Measurements from ENCODE around the gene MYCN.

The MYCN gene

DNA sequence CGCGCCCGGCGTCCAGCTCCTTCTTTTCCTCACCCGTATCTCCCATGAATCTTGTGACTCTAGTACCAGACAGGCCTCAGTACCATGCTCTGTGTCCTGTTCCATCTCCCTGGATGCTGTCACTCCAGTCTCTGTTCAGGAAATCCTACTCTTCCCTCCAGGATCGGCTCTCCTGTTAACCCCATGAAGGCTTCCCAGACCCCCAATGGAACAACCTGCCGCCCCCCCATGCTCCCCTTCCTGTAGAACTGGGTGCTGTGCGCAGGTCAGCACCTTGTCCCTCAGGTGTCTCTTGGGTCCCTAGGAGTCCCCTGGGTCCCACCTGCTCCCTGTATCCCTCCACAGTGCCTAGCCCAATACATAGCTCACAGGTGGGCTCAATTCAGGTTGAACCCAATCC, 41.3 kb downstream of the MYCN start:
- TF ChIP-seq EP300 (IDR thresholded peaks at IDR 0.05; ENCODE audit: borderline replicate concordance), result no peak
- no peak for TF ChIP-seq TEAD4 (IDR thresholded peaks at IDR 0.05)
- TF ChIP-seq CREB1 (IDR thresholded peaks at IDR 0.05; ENCODE audit: low read depth), result no peak
- no peak for TF ChIP-seq NFIC (IDR thresholded peaks at IDR 0.05)
- TF ChIP-seq TCF12 (IDR thresholded peaks at IDR 0.05; ENCODE audit: low read depth), result no peak
- TF ChIP-seq FOXM1 (IDR thresholded peaks at IDR 0.05; ENCODE audit: borderline replicate concordance, low read depth), result no peak
- TF ChIP-seq, protein P1, sequence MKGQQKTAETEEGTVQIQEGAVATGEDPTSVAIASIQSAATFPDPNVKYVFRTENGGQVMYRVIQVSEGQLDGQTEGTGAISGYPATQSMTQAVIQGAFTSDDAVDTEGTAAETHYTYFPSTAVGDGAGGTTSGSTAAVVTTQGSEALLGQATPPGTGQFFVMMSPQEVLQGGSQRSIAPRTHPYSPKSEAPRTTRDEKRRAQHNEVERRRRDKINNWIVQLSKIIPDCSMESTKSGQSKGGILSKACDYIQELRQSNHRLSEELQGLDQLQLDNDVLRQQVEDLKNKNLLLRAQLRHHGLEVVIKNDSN (IDR thresholded peaks at IDR 0.05), result no peak
- no peak for TF ChIP-seq CEBPB (IDR thresholded peaks at IDR 0.05)

DNA sequence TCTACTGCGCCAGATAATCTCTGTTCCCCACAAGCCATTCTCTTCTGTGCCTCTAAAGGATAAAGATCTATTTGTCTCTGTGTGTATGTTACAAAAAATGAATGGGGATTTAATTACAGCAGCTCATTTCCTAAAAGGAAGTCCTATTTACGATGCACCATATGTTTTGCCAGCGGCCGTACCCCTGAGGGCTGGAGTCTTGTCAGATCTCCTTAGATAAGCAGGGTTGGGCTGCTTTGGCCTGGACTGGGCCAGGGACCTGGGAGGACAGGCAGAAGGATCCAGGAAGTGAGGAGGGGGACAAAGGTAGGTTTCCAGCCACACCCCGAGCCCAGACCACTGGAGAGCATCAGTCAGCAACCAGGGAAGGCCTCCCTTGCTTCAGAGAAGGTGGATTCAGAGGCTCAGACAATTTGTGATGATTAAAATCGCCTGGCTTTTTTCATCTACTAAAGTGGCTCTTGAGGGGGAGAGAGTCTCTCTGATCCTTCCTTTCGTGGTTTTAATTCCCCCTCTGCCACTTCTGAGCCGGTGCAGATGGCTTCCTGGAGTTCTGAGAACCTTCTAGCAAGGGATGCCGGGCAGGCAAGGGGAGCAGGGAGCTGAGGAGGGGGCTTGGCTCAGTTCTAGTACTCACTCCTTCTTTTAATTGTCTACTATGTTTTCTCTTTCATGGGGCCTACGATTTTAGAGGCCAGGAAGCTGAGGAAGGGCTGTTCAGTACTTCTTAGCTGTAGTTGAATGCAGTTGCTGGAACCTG, 42.1 kb downstream of the MYCN start:
- no peak for TF ChIP-seq CREB1 (IDR thresholded peaks at IDR 0.05; ENCODE audit: low read depth)
- TF ChIP-seq TEAD4 (IDR thresholded peaks at IDR 0.05), result no peak
- no peak for TF ChIP-seq RAD21 (IDR thresholded peaks at IDR 0.05; ENCODE audit: low read depth)
- TF ChIP-seq TAF1 (IDR thresholded peaks at IDR 0.05; ENCODE audit: low read depth), result no peak
- no peak for TF ChIP-seq EP300 (IDR thresholded peaks at IDR 0.05; ENCODE audit: borderline replicate concordance)
- TF ChIP-seq, protein P2, sequence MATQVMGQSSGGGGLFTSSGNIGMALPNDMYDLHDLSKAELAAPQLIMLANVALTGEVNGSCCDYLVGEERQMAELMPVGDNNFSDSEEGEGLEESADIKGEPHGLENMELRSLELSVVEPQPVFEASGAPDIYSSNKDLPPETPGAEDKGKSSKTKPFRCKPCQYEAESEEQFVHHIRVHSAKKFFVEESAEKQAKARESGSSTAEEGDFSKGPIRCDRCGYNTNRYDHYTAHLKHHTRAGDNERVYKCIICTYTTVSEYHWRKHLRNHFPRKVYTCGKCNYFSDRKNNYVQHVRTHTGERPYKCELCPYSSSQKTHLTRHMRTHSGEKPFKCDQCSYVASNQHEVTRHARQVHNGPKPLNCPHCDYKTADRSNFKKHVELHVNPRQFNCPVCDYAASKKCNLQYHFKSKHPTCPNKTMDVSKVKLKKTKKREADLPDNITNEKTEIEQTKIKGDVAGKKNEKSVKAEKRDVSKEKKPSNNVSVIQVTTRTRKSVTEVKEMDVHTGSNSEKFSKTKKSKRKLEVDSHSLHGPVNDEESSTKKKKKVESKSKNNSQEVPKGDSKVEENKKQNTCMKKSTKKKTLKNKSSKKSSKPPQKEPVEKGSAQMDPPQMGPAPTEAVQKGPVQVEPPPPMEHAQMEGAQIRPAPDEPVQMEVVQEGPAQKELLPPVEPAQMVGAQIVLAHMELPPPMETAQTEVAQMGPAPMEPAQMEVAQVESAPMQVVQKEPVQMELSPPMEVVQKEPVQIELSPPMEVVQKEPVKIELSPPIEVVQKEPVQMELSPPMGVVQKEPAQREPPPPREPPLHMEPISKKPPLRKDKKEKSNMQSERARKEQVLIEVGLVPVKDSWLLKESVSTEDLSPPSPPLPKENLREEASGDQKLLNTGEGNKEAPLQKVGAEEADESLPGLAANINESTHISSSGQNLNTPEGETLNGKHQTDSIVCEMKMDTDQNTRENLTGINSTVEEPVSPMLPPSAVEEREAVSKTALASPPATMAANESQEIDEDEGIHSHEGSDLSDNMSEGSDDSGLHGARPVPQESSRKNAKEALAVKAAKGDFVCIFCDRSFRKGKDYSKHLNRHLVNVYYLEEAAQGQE (IDR thresholded peaks at IDR 0.05; ENCODE audit: low read depth), result no peak
- TF ChIP-seq, protein P3, sequence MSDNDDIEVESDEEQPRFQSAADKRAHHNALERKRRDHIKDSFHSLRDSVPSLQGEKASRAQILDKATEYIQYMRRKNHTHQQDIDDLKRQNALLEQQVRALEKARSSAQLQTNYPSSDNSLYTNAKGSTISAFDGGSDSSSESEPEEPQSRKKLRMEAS (IDR thresholded peaks at IDR 0.05), result no peak
- no peak for TF ChIP-seq CEBPB (IDR thresholded peaks at IDR 0.05)
- no peak for TF ChIP-seq EGR1 (IDR thresholded peaks at IDR 0.05)
- TF ChIP-seq ZBTB7A (IDR thresholded peaks at IDR 0.05; ENCODE audit: low read depth), result no peak
- TF ChIP-seq, protein P1 (IDR thresholded peaks at IDR 0.05), result no peak
- no peak for TF ChIP-seq FOXM1 (IDR thresholded peaks at IDR 0.05; ENCODE audit: borderline replicate concordance, low read depth)
- no peak for TF ChIP-seq NFIC (IDR thresholded peaks at IDR 0.05)
- no peak for TF ChIP-seq TCF12 (IDR thresholded peaks at IDR 0.05; ENCODE audit: low read depth)
- TF ChIP-seq YY1 (IDR thresholded peaks at IDR 0.05; ENCODE audit: low read depth), result no peak

DNA sequence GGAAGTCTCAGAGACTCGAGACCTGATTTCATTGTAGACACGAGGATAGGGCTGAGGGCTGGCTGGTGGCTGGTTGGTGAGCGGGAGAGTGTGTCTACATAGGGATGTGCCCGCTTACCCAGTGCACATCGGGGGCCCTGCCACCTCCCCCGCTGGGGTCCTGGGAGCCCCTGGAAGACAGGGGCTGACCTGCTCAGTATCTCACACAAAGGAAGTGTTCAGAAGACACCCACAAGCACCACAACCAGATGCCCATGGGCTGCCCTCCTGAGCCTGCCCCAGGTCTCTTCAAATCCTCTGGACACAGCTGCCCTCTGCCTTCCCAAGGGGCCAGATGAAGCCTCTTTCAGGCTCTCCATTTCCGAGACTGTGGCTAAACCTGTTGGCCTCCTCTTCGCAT, 43.1 kb downstream of the MYCN start:
- TF ChIP-seq TAF1 (IDR thresholded peaks at IDR 0.05; ENCODE audit: low read depth) (no peak), CEBPB (IDR thresholded peaks at IDR 0.05) (no peak), YY1 (IDR thresholded peaks at IDR 0.05; ENCODE audit: low read depth) (no peak), FOXM1 (IDR thresholded peaks at IDR 0.05; ENCODE audit: borderline replicate concordance, low read depth) (no peak), RAD21 (IDR thresholded peaks at IDR 0.05; ENCODE audit: low read depth) (no peak), EGR1 (IDR thresholded peaks at IDR 0.05) (no peak), TEAD4 (IDR thresholded peaks at IDR 0.05) (no peak), CREB1 (IDR thresholded peaks at IDR 0.05; ENCODE audit: low read depth) (no peak), EP300 (IDR thresholded peaks at IDR 0.05; ENCODE audit: borderline replicate concordance) (no peak), ZBTB7A (IDR thresholded peaks at IDR 0.05; ENCODE audit: low read depth) (no peak), TCF12 (IDR thresholded peaks at IDR 0.05; ENCODE audit: low read depth) (no peak)
- TF ChIP-seq, protein P1 (IDR thresholded peaks at IDR 0.05), result no peak
- TF ChIP-seq, protein P3 (IDR thresholded peaks at IDR 0.05), result no peak

DNA sequence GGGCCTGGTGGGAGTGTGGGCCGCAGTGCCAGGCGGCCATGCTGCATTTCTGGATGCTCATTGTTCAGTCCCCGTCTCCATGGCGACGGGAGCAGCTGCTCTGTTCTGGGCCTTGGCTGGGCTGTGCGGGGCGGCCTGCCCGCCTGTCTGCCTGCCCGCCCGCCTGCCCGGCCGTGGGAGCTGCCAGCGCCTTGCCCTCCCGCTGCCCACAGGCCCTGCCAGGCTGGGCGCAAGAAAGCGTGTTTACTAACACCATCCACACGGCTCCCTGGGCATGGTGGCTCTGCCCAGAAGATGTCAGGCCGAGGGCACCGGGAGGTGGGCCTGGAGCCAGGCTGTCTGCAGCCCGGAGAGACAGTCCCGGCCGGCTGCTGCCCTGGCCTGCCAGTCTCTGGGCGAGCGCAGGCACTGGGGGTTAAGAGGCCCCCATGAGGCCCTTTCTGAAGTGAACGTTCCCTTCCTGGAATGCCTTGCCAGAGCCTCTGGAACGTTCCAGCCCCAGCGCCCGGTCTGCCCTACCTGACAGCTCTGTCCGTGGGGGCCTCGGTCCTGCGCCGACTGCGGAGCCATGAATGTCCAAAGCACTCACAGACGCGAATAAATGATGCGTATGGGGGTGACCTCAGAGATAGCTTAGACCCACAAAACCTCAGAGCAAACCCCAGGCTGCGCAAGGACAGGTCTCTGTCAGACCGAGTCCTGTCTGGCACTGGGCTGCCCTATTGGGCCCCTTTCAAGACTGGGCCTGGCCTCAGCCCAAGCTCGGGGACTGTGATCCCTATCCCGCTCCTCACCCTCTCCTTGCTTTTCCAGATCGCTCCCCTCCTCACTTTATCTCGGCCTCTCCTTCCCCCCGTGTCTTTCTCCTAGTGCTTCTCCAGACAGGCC, 44.3 kb downstream of the MYCN start:
- TF ChIP-seq TAF1 (IDR thresholded peaks at IDR 0.05; ENCODE audit: low read depth), result no peak
- TF ChIP-seq YY1 (IDR thresholded peaks at IDR 0.05; ENCODE audit: low read depth), result no peak
- TF ChIP-seq EP300 (IDR thresholded peaks at IDR 0.05; ENCODE audit: borderline replicate concordance), result no peak
- TF ChIP-seq, protein P3 (IDR thresholded peaks at IDR 0.05), result no peak
- TF ChIP-seq CREB1 (IDR thresholded peaks at IDR 0.05; ENCODE audit: low read depth), result no peak
- TF ChIP-seq NFIC (IDR thresholded peaks at IDR 0.05), result no peak

DNA sequence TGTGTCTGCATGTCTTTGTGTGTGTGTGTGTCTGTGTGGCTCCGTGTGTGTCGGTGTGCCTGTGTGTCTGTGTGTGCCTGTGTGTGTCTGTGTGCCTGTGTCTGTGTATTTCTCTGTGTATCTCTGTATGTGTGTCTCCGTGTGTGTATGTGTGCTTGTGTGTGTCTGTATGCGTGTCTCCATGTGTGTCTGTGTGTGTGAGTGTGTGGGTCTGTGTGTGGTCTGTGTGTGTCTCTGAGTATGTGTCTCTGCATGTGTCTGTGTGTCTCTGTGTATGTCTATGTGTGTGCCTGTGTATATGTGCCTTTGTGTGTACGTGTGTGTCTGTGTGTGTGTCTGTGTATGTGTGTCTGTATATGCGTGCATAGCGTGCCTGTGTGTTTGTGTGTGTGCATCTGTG, 45.2 kb downstream of the MYCN start:
- TF ChIP-seq CEBPB (IDR thresholded peaks at IDR 0.05) (no peak), TAF1 (IDR thresholded peaks at IDR 0.05; ENCODE audit: low read depth) (no peak), NFIC (IDR thresholded peaks at IDR 0.05) (no peak)
- TF ChIP-seq, protein P1 (IDR thresholded peaks at IDR 0.05), result no peak
- TF ChIP-seq, protein P2 (IDR thresholded peaks at IDR 0.05; ENCODE audit: low read depth), result no peak

All from Ishikawa (cell line).